ENCODE measurements around the gene KRT72.

The KRT72 gene

GRCh38 chr12:52630008-52630500 is 28.8 kb upstream of the KRT72 start:
- H3K27me3 ChIP-seq (ENCODE audit: insufficient read depth, low read length) = peaks cover 98% of the 10 kb centered on the region
- H3K4me3 ChIP-seq (ENCODE audit: low read depth, low read length) = no peak overlapping the region
- no peak overlapping the region for H2AFZ ChIP-seq (ENCODE audit: low read length, unreplicated experiment)
- no peak overlapping the region for H3K27ac ChIP-seq (ENCODE audit: low read depth, low read length)
- H3K79me2 ChIP-seq (ENCODE audit: control insufficient read depth, insufficient read depth, low read length, unreplicated experiment) = no peaks in the 10 kb centered on the region
- no peaks in the 10 kb centered on the region for H3K4me1 ChIP-seq (ENCODE audit: control insufficient read depth, insufficient read depth, low read length, unreplicated experiment)
- H3K36me3 ChIP-seq (ENCODE audit: insufficient read depth, low read length) = no peaks in the 10 kb centered on the region

GRCh38 chr12:52629281-52630007 is 28.2 kb upstream of the KRT72 start:
- Histone ChIP-seq H3K79me2 (ENCODE audit: control insufficient read depth, insufficient read depth, low read length, unreplicated experiment) (no peaks in the 10 kb centered on the region), H3K27ac (ENCODE audit: low read depth, low read length) (no peak overlapping the region), H3K36me3 (ENCODE audit: insufficient read depth, low read length) (no peaks in the 10 kb centered on the region), H3K4me1 (ENCODE audit: control insufficient read depth, insufficient read depth, low read length, unreplicated experiment) (no peaks in the 10 kb centered on the region), H3K27me3 (ENCODE audit: insufficient read depth, low read length) (peaks cover 98% of the 10 kb centered on the region), H2AFZ (ENCODE audit: low read length, unreplicated experiment) (no peak overlapping the region), H3K4me3 (ENCODE audit: low read depth, low read length) (no peak overlapping the region)

- Histone ChIP-seq H2AFZ (ENCODE audit: low read length, unreplicated experiment) (no peak overlapping the region), H3K4me3 (ENCODE audit: low read depth, low read length) (no peak overlapping the region), H3K79me2 (ENCODE audit: control insufficient read depth, insufficient read depth, low read length, unreplicated experiment) (no peaks in the 10 kb centered on the region), H3K27me3 (ENCODE audit: insufficient read depth, low read length) (peaks cover 98% of the 10 kb centered on the region), H3K27ac (ENCODE audit: low read depth, low read length) (no peak overlapping the region), H3K4me1 (ENCODE audit: control insufficient read depth, insufficient read depth, low read length, unreplicated experiment) (no peaks in the 10 kb centered on the region), H3K36me3 (ENCODE audit: insufficient read depth, low read length) (no peaks in the 10 kb centered on the region)
These were observed 27.6 kb upstream of the KRT72 start for GRCh38 chr12:52628841-52629240.

GRCh38 chr12:52628111-52628507 is 26.8 kb upstream of the KRT72 start:
- H3K4me1 ChIP-seq (ENCODE audit: control insufficient read depth, insufficient read depth, low read length, unreplicated experiment) = no peaks in the 10 kb centered on the region
- H3K36me3 ChIP-seq (ENCODE audit: insufficient read depth, low read length) = no peaks in the 10 kb centered on the region
- peaks cover 97% of the 10 kb centered on the region for H3K27me3 ChIP-seq (ENCODE audit: insufficient read depth, low read length)

DNA sequence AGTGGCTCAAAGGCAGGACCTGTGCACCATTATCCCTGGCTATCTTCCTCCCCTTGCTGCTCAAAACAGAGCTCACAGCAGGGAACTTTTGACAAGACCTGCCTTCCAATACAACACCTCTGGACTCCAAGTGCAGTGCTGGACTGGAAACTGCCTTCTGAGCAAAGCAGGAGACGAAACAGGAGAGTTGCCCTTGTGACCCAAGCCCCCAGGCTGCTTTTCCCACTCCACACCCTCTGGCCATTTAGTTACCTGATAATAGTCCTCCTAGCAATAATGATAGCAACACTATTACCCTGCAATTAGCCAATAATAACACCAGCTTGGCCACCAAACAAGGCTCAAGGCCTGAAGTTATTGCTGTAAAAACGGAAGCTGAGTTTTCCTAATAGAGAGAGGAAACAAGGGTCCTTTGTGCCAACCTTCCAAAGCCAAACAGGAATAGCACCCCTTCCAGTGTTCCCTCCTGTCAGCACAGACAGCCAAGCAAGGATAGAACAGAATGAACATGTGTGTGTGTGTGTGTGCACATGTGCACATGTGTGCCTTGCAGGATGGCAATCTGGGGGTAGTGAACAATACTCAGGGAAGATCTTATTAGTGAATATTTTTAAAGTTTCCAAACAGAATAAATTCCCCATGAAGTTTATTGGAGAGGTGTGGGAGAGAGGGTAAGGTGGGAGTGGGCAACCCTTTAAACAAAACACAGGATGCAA is 26.3 kb upstream of the KRT72 start:
- H3K79me2 ChIP-seq (ENCODE audit: control insufficient read depth, insufficient read depth, low read length, unreplicated experiment) = no peaks in the 10 kb centered on the region
- no peak overlapping the region for H2AFZ ChIP-seq (ENCODE audit: low read length, unreplicated experiment)
- no peaks in the 10 kb centered on the region for H3K4me1 ChIP-seq (ENCODE audit: control insufficient read depth, insufficient read depth, low read length, unreplicated experiment)
- H3K27ac ChIP-seq (ENCODE audit: low read depth, low read length) = no peak overlapping the region
- no peak overlapping the region for H3K4me3 ChIP-seq (ENCODE audit: low read depth, low read length)
- no peaks in the 10 kb centered on the region for H3K36me3 ChIP-seq (ENCODE audit: insufficient read depth, low read length)
- H3K27me3 ChIP-seq (ENCODE audit: insufficient read depth, low read length) = peaks cover 97% of the 10 kb centered on the region

More at GRCh38 chr12:52628111-52628507, 26.8 kb upstream of the KRT72 start:
- Histone ChIP-seq H3K79me2 (ENCODE audit: control insufficient read depth, insufficient read depth, low read length, unreplicated experiment) (no peaks in the 10 kb centered on the region), H3K4me3 (ENCODE audit: low read depth, low read length) (no peak overlapping the region), H2AFZ (ENCODE audit: low read length, unreplicated experiment) (no peak overlapping the region), H3K27ac (ENCODE audit: low read depth, low read length) (no peak overlapping the region)

GRCh38 chr12:52622349-52622748 is 21.1 kb upstream of the KRT72 start:
- H3K4me3 ChIP-seq (ENCODE audit: low read depth, low read length) = no peak overlapping the region
- H3K27ac ChIP-seq (ENCODE audit: low read depth, low read length) = no peak overlapping the region
- H3K79me2 ChIP-seq (ENCODE audit: control insufficient read depth, insufficient read depth, low read length, unreplicated experiment) = no peaks in the 10 kb centered on the region
- H2AFZ ChIP-seq (ENCODE audit: low read length, unreplicated experiment) = no peak overlapping the region
- H3K27me3 ChIP-seq (ENCODE audit: insufficient read depth, low read length) = peaks cover 93% of the 10 kb centered on the region
- no peaks in the 10 kb centered on the region for H3K4me1 ChIP-seq (ENCODE audit: control insufficient read depth, insufficient read depth, low read length, unreplicated experiment)
- H3K36me3 ChIP-seq (ENCODE audit: insufficient read depth, low read length) = no peaks in the 10 kb centered on the region

- Histone ChIP-seq H3K4me3 (ENCODE audit: low read depth, low read length) (no peak overlapping the region), H2AFZ (ENCODE audit: low read length, unreplicated experiment) (no peak overlapping the region), H3K36me3 (ENCODE audit: insufficient read depth, low read length) (no peaks in the 10 kb centered on the region), H3K79me2 (ENCODE audit: control insufficient read depth, insufficient read depth, low read length, unreplicated experiment) (no peaks in the 10 kb centered on the region), H3K27me3 (ENCODE audit: insufficient read depth, low read length) (peaks cover 92% of the 10 kb centered on the region), H3K27ac (ENCODE audit: low read depth, low read length) (no peak overlapping the region), H3K4me1 (ENCODE audit: control insufficient read depth, insufficient read depth, low read length, unreplicated experiment) (no peaks in the 10 kb centered on the region)
These were observed 17.6 kb upstream of the KRT72 start for GRCh38 chr12:52618866-52619265.

GRCh38 chr12:52618216-52618615 is 17.0 kb upstream of the KRT72 start, which contains the start of gene KRT73:
Gene KRT73 (minus strand): TSS chr12:52618559. CDS start chr12:52618524, 35 bp downstream.
- H2AFZ ChIP-seq (ENCODE audit: low read length, unreplicated experiment) = no peak within 1 kb of the TSS
- no peaks in the 10 kb centered on the region for H3K36me3 ChIP-seq (ENCODE audit: insufficient read depth, low read length)
- no peak within 1 kb of the TSS for H3K27ac ChIP-seq (ENCODE audit: low read depth, low read length)
- H3K4me3 ChIP-seq (ENCODE audit: low read depth, low read length) = no peak within 1 kb of the TSS
- H3K27me3 ChIP-seq (ENCODE audit: insufficient read depth, low read length) = peaks cover 94% of the 10 kb centered on the region
- no peaks in the 10 kb centered on the region for H3K79me2 ChIP-seq (ENCODE audit: control insufficient read depth, insufficient read depth, low read length, unreplicated experiment)
- H3K4me1 ChIP-seq (ENCODE audit: control insufficient read depth, insufficient read depth, low read length, unreplicated experiment) = no peaks in the 10 kb centered on the region

DNA sequence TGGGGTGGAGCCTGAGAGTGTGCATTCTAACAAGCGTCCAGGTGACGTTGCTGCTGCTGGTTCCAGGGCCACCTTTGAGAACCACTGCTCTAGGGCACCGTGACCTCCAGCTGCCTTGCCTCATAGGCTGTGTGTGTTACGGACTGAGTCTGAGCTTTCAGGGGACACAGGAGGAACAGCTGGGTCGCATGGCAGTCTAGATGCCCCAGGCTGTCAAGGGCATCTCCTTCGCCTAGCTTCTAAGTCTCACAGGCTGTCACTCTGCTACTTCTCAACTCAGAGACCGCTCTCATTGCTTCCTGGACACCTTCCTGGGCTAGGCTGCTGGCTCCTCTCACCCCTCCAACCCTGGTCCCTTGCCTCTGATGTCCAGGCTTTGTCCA is 16.1 kb upstream of the KRT72 start:
- Histone ChIP-seq H3K79me2 (ENCODE audit: control insufficient read depth, insufficient read depth, low read length, unreplicated experiment) (no peaks in the 10 kb centered on the region), H3K4me1 (ENCODE audit: control insufficient read depth, insufficient read depth, low read length, unreplicated experiment) (no peaks in the 10 kb centered on the region), H3K36me3 (ENCODE audit: insufficient read depth, low read length) (no peaks in the 10 kb centered on the region), H3K4me3 (ENCODE audit: low read depth, low read length) (no peak overlapping the region), H3K27me3 (ENCODE audit: insufficient read depth, low read length) (peaks cover 94% of the 10 kb centered on the region), H3K27ac (ENCODE audit: low read depth, low read length) (no peak overlapping the region), H2AFZ (ENCODE audit: low read length, unreplicated experiment) (no peak overlapping the region)

DNA sequence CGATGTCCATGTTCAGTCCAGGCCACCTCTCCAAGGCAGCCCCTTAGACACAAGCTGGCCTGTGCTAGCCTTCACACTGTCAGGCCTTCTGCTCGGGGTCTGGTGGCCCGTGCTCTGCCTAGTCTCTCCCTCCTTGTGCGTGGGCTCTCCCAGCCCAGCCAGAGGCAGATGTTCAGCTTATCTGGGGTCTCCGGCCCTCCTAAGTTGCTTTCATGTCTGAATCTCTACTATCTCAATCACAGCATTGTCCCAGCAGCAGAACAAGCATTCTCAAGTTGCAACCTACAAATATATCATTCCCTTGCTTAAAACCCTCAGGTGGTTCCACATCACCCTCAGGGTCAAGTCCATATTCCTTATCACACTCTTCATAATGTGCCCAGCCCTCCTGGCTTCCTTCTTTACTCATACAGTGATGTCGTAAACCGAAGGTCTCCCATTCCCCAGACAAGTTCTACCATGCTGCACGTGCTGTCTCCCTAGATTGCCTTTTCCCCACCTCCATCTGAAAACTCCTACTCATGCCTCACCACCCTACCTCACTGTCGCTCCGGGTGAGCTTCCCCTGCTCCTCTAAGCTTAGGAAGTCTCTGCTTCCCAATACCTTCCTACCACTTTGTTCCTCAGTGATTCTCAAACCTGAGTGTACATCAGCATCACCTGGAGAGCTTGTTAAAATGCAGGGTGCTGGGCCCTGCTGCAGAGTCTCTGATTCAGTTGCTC is 15.6 kb upstream of the KRT72 start:
- Histone ChIP-seq H3K36me3 (ENCODE audit: insufficient read depth, low read length) (no peaks in the 10 kb centered on the region), H3K27me3 (ENCODE audit: insufficient read depth, low read length) (peaks cover 95% of the 10 kb centered on the region), H3K27ac (ENCODE audit: low read depth, low read length) (no peak overlapping the region), H3K4me1 (ENCODE audit: control insufficient read depth, insufficient read depth, low read length, unreplicated experiment) (no peaks in the 10 kb centered on the region), H2AFZ (ENCODE audit: low read length, unreplicated experiment) (no peak overlapping the region), H3K79me2 (ENCODE audit: control insufficient read depth, insufficient read depth, low read length, unreplicated experiment) (no peaks in the 10 kb centered on the region), H3K4me3 (ENCODE audit: low read depth, low read length) (no peak overlapping the region)

Measured in ACC112 (cell line).